HG03354 (cell line): Measurements from ENCODE around the gene TECRL.

Experiments used
- ATAC-seq: cut with Tn5 transposase; IDR thresholded peaks from one replicate; pipeline ENCODE4 v1.9.1; 2021; ENCODE audit warnings: mild to moderate bottlenecking; ENCODE audit not compliant: unreplicated experiment, poor library complexity, severe bottlenecking

Gene TECRL

DNA sequence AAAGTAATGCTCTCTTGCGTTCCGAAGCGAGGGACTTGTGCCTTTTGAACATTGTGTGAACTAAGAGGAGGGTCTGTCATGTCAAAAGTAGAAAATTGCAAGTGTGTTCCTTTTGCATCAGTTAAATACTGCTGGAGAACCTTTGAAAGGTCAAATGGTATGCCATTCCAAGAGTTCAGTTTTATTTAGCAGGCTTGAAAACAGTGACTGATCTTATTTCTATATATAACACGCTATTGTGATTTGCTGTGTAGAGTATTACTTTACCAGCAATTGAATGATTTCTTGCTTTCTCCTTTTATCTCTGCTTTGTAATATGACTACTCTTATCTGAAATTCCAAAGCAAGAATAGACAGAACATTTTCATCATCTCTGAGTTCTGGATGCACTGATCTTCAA lies at the start of gene TECRL:
Gene TECRL (minus strand): TSS at position 151 of the 400 bp plus-strand sequence. CDS start 99 bp downstream, at position 52.
- ATAC-seq: no peak

DNA sequence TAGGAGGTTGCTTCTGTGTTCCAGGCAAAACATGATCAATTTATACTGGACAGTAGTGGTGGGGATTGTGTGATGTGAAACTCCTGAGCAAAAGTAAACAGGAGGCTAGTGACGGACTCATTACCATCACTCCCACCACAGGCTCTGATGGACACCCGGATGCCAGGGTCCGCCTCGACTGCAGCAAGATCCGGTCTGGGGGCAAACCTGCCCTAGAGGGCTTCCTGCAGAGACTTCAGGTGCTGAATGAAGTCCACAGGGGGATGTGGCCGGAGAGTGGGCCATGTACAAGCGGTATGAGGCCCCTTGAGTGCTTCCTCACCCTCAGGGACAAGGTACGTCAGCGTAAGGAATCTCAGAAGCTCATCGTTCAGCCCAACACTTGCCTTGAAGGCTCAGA lies 23.4 kb upstream of the TECRL start:
- ATAC-seq: no peak

DNA sequence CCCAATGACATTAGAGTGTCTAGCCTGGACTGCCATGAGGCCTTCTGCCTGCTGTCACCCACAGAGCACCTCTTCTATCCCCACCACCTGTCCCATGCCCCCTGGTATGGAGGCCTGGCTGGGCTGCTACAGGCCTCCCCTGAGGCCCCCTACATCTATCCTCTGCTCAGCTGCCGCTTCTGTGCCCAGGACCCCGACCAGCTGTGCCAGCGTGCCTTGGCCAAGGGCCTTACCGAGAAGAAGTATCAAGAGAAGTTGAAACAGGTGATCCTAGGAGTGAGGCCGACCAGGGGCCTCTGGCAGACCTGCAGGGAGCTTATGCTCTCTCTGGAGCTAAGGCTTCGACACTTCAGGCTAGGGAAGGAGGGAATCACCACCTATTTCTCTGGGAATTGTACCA lies 21.7 kb upstream of the TECRL start:
- no peak for ATAC-seq

- ATAC-seq: no peak
Observed at GRCh38 chr4:64417974-64418373, 8.7 kb upstream of the TECRL start.

DNA sequence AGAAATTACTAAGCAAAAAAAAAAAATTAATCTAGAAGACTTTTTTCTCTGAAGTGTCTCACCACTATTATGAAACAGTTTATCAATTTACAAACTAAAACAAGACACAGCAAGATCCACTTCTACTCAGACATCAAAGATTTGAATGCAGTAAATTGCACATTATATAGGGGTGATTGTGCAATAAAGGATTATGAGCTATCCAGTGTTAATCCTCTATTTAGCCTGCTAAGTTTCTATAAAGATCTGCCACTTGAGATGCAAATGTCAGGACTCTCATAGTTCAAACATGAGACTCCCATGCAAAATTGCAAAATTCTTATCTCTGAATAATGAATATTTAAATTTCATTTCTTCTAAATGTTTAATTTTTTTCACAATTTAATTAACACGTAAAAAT lies 2.2 kb downstream of the TECRL start:
- no peak for ATAC-seq

- ATAC-seq: no peak
Observed at GRCh38 chr4:64405761-64406160, 3.5 kb downstream of the TECRL start.

GRCh38 chr4:64402684-64403083 lies 6.6 kb downstream of the TECRL start:
- ATAC-seq: no peak

- ATAC-seq: no peak
Observed at GRCh38 chr4:64399313-64400109, 9.7 kb downstream of the TECRL start.

DNA sequence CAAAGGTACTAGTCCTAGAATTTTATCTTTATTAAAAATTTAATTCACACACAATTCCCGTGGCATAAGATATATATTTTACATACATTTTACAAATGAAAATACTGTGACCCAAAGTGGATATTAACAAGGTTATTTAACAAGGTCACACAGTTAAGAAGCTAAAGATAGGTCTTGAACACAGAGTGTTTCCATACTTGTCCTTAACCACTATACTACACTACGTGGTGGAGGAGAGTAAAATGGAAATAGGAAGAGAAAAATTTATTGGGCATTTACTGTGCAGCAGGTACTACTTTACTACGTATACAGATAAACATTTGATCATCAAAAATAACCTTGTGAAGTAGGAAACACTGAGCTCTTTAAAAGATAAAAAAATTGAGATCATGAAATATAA lies 14.8 kb downstream of the TECRL start:
- no peak for ATAC-seq

DNA sequence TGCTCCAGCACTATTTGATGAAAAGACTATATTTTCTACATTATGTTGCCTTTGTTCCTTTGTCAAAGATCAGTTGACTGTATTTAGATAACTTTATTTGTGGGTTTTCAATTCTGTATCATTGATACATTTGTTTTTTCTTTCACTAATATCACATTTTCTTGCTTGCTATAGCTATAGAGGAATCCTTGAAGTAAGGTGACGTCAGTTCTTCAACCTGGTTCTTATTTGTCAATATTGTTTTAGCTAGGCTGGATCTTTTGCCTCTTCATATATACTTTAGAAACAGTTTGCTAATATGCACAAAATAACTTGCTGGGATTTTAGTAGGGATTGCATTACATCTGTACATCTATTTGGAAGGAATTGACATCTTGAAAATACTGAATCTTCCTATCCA lies 21.0 kb downstream of the TECRL start:
- ATAC-seq: no peak

DNA sequence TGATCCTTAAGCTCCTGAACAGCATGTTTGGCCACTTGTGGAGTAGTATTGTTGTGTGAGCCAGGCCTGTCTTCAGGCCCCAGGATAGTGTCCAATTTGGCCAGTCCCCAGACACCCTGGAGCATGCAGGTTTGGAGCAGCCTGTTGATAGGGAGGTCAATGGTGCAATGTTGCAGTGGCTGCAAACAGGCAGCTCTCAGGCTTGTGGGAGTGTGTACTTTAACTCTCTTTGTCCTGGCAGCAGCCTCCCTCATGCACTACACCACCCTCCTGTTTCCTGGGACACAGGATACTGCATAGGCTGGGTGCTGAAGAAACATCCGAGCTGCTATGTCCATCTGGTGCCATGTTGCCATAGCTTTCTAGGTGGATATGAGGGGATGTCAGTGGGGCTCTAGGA lies 24.0 kb downstream of the TECRL start:
- no peak for ATAC-seq

GRCh38 chr4:64384237-64385203 lies 24.7 kb downstream of the TECRL start:
- ATAC-seq: no peak

- no peak for ATAC-seq
Observed at GRCh38 chr4:64368741-64369140, 40.5 kb downstream of the TECRL start.

- no peak for ATAC-seq
Observed at GRCh38 chr4:64361399-64361740, 47.9 kb downstream of the TECRL start.

DNA sequence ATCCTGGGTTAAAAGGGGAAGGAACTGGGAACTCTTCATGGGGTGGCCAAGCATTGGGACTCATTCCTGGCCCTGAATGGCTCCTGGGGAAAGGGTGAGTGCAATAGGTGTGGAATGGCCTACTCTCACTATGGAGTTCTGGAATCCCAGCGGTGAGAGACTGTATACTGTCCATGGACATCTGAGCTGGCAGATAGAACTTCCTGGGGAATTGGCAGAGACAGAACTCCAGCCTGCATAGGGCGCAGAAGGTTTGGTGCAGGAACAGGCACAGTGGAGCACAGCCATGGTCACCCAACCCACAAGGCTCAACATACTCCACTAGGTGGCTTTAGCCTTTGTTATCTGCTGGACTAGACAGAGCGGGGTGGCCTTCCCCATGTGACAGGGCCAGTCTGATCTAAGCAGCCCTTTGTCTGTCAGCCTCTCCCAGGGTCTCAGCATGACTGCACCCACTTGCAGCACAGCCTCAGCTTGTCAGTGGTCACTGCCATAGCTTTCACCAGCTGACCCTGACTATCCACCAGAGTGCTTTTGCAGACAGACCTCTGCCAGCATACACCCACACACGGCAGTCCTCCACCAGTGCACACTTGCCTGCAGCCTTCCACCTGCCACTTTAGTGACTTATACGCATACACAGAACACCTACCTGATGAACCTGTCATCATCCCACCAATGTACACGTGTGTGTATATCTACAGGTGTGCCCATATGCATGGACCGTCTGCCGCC lies 48.4 kb downstream of the TECRL start:
- ATAC-seq: no peak

DNA sequence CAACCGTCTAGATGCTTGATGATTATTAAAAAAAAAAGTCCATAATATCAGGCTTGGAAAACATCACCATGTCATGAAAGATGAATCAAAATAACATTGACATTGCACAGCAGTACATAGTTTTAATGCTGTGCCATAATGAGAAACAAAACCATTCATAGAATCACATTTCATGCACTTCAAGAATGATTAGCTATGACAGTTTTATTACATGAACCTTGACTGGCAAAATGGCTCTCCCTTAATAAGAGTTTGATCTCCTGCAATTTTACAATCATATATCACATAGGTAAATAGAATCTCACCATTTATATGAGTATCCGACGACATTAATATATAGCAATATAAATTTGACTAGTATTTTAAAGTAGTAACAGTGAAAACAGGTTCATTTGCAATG lies 49.8 kb downstream of the TECRL start:
- ATAC-seq: no peak

DNA sequence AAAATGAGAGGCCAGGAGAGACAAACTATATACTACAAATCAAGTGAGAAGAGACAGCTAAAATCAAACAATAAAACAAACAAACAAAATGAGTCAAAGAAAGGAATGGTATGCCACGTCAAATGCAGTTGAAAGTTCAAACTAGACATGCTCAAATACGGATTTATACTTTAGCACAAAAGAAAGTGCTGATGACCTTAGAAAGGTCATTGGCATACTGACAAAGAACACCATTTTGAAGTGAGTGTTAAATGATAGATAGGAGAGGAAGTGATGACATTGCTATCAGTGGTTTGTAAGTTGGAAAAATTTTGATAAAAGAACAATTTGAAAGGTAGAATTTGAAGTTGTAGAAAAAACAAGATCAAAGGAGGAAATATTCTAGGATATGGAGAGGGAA lies 55.3 kb downstream of the TECRL start:
- no peak for ATAC-seq

GRCh38 chr4:64341711-64342110 lies 67.5 kb downstream of the TECRL start:
- ATAC-seq: no peak

GRCh38 chr4:64340218-64341110 lies 68.8 kb downstream of the TECRL start:
- no peak for ATAC-seq
